Measurements from ENCODE around the gene OR51B6. TPM values are rescaled to one million over a fixed set of nuclear protein-coding genes. Genes with fewer than 3 reads are reported as not detected.

OR51B6 gene
- total RNA-seq, 1 experiment from 2014 or later = not detected

DNA sequence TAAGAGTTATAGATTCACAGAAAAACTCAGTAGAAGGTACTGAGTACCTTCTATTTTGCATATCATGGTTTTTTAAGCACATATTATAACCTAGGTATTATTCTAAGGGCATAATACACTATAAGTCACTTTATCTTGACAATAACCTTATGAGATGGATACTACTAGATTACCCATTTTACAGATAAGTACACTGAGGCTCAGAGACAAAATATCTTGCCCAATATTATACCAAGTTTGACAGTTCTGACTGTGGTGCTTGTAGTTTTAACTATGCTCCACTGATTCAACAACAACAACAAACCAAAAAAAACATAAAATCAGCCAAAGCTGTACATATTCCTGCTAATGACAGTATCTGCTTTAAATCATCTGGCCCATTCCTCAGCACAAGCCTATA, 42.8 kb downstream of the OR51B6 start:
- TF ChIP-seq EZH2 (IDR thresholded peaks at IDR 0.05; ENCODE audit: low read depth) = no peak
- TF ChIP-seq, protein P1, sequence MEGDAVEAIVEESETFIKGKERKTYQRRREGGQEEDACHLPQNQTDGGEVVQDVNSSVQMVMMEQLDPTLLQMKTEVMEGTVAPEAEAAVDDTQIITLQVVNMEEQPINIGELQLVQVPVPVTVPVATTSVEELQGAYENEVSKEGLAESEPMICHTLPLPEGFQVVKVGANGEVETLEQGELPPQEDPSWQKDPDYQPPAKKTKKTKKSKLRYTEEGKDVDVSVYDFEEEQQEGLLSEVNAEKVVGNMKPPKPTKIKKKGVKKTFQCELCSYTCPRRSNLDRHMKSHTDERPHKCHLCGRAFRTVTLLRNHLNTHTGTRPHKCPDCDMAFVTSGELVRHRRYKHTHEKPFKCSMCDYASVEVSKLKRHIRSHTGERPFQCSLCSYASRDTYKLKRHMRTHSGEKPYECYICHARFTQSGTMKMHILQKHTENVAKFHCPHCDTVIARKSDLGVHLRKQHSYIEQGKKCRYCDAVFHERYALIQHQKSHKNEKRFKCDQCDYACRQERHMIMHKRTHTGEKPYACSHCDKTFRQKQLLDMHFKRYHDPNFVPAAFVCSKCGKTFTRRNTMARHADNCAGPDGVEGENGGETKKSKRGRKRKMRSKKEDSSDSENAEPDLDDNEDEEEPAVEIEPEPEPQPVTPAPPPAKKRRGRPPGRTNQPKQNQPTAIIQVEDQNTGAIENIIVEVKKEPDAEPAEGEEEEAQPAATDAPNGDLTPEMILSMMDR (conservative IDR thresholded peaks at IDR 0.05) = no peak

DNA sequence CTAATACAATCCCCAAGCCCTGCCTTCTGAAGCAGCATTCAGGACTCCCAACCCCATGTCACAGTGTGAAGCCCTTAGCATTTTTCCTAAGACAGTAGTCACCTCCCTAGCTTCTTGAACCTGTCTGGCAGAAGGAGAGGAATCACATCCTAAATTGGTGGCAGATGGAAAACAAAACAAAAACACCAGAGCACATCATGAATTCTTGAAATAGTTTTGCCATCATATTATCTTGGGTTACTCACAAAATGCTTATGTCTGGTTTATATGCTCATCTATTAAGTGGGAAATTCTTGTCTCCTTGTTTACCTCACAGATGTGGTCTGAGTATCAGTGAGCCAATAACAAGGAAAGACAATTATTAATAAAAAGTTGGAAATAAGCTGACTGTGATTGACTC, 47.6 kb downstream of the OR51B6 start:
- intact Hi-C loops (cut with micrococcal nuclease; ENCODE audit: unreplicated experiment) = no loop called here
- CTCF ChIA-PET = no interaction called here
- no peak overlapping the region for H3K4me2 ChIP-seq
- DNase-seq = no peak
- BruUV-seq (replicated peaks) = no TSS peak
- H2AFZ ChIP-seq = no peak overlapping the region
- no peaks in the 10 kb centered on the region for H4K20me1 ChIP-seq (ENCODE audit: insufficient read depth)
- no peak for TF ChIP-seq EZH2 (IDR thresholded peaks at IDR 0.05; ENCODE audit: low read depth)
- TF ChIP-seq, protein P1 (conservative IDR thresholded peaks at IDR 0.05) = no peak
- H3K9me3 ChIP-seq (ENCODE audit: insufficient read depth, low read depth) = no peaks in the 10 kb centered on the region
- no peaks in the 10 kb centered on the region for H3K36me3 ChIP-seq (ENCODE audit: low read depth)
- H3K9me2 ChIP-seq (ENCODE audit: insufficient read depth) = no peaks in the 10 kb centered on the region
- no peak overlapping the region for H3K27ac ChIP-seq
- no peak overlapping the region for H3K4me3 ChIP-seq
- H3K79me2 ChIP-seq (ENCODE audit: low read depth) = no peaks in the 10 kb centered on the region
- no peaks in the 10 kb centered on the region for H3F3A ChIP-seq (ENCODE audit: insufficient read depth, low read depth)
- POLR2A ChIA-PET (ENCODE audit: unreplicated experiment) = no interaction called here
- H3K27me3 ChIP-seq (ENCODE audit: insufficient read depth, low read depth) = no peaks in the 10 kb centered on the region
- H3K4me1 ChIP-seq (replicated peaks; ENCODE audit: insufficient read depth) = no peaks in the 10 kb centered on the region

More for the DNA sequence above, 42.8 kb downstream of the OR51B6 start:
- H4K20me1 ChIP-seq (ENCODE audit: insufficient read depth) = no peaks in the 10 kb centered on the region
- no peaks in the 10 kb centered on the region for H3K36me3 ChIP-seq (ENCODE audit: low read depth)
- DNase-seq = no peak
- no peak overlapping the region for H3K27ac ChIP-seq
- BruUV-seq (replicated peaks) = no TSS peak
- H3K9me2 ChIP-seq (ENCODE audit: insufficient read depth) = no peaks in the 10 kb centered on the region
- H3K27me3 ChIP-seq (ENCODE audit: insufficient read depth, low read depth) = no peaks in the 10 kb centered on the region
- ChIA-PET POLR2A (ENCODE audit: unreplicated experiment) (no interaction called here), CTCF (no interaction called here)
- no peaks in the 10 kb centered on the region for H3K79me2 ChIP-seq (ENCODE audit: low read depth)
- no peak overlapping the region for H3K4me3 ChIP-seq
- no peak overlapping the region for H3K4me2 ChIP-seq
- H3K9me3 ChIP-seq (ENCODE audit: insufficient read depth, low read depth) = no peaks in the 10 kb centered on the region
- H2AFZ ChIP-seq = no peak overlapping the region
- H3F3A ChIP-seq (ENCODE audit: insufficient read depth, low read depth) = no peaks in the 10 kb centered on the region
- intact Hi-C loops (cut with micrococcal nuclease; ENCODE audit: unreplicated experiment) = no loop called here
- H3K4me1 ChIP-seq (replicated peaks; ENCODE audit: insufficient read depth) = no peaks in the 10 kb centered on the region

Other genes with a start within 250 kb of the OR51B6 start
- gene OR52A5, start 213.2 kb upstream of the OR51B6 start, total RNA-seq (2021) = not detected in 2 replicates
- gene OR52A1, start 196.8 kb upstream of the OR51B6 start, total RNA-seq (2021) = not detected in 2 replicates
- gene OR51V1, start 150.8 kb upstream of the OR51B6 start, total RNA-seq (2021) = not detected in 2 replicates
- gene HBB, start 124.4 kb upstream of the OR51B6 start, total RNA-seq (2021) = not detected in 2 replicates
- gene HBD, start 117.0 kb upstream of the OR51B6 start, total RNA-seq (2021) = not detected in 2 replicates
- not detected in 2 replicates for gene HBG1, start 101.7 kb upstream of the OR51B6 start, total RNA-seq (2021)
- gene HBG2, start 96.7 kb upstream of the OR51B6 start, total RNA-seq (2021) = 0.63 TPM in 1 of 2 replicates, not detected in the other
- 1.4 and 2.4 TPM in 2 replicates for gene HBE1, start 81.6 kb upstream of the OR51B6 start, total RNA-seq (2021)
- not detected in 2 replicates for gene OR51B4, start 49.6 kb upstream of the OR51B6 start, total RNA-seq (2021)
- not detected in 2 replicates for gene OR51B2, start 27.2 kb upstream of the OR51B6 start, total RNA-seq (2021)
- gene OR51B5, start 8.0 kb upstream of the OR51B6 start, total RNA-seq (2021) = 1.2 and 2.7 TPM in 2 replicates
- not detected in 2 replicates for gene OR51M1, start 32.3 kb downstream of the OR51B6 start, total RNA-seq (2021)
- gene OR51Q1, start 70.6 kb downstream of the OR51B6 start, total RNA-seq (2021) = not detected in 2 replicates
- gene OR51I1, start 90.0 kb downstream of the OR51B6 start, total RNA-seq (2021) = not detected in 2 replicates
- not detected in 2 replicates for gene OR51I2, start 97.8 kb downstream of the OR51B6 start, total RNA-seq (2021)
- not detected in 2 replicates for gene OR52D1, start 137.2 kb downstream of the OR51B6 start, total RNA-seq (2021)
- gene UBQLN3, start 158.4 kb downstream of the OR51B6 start, total RNA-seq (2021) = not detected in 2 replicates
- 0.15 TPM in 1 of 2 replicates, not detected in the other for gene UBQLNL, start 165.2 kb downstream of the OR51B6 start, total RNA-seq (2021)
- gene OR52H1, start 197.0 kb downstream of the OR51B6 start, total RNA-seq (2021) = not detected in 2 replicates
- not detected in 2 replicates for gene OR52B6, start 229.4 kb downstream of the OR51B6 start, total RNA-seq (2021)
- gene TRIM6, start 245.1 kb downstream of the OR51B6 start, total RNA-seq (2021) = 3.9 and 4.8 TPM in 2 replicates

All from PC-9 (cell line).